PC-9 (cell line): ENCODE data around the gene SLC30A2. TPM values are rescaled to one million over a fixed set of nuclear protein-coding genes. Genes with fewer than 3 reads are reported as not detected.

ENCODE experiments used
- BruUV-seq: library from RNA; stranded (reverse); fragments of 400-500 nt; replicated peaks from 2 replicates; lab custom pipeline; 2021; lab: Mats Ljungman, UMichigan
- CTCF ChIA-PET: fragments of 300-600 bp; sonication (Branson Sonifier 250); formaldehyde crosslinking; loops from one replicate; lab custom pipeline; 2022; ENCODE audit warnings: antibody characterized with exemption; lab: Charles Lee
- POLR2A ChIA-PET: fragments of 300-600 bp; sonication (Branson Sonifier 250); formaldehyde crosslinking; loops from one replicate; lab custom pipeline; 2022; ENCODE audit warnings: antibody characterized with exemption; ENCODE audit not compliant: unreplicated experiment; lab: Charles Lee
- DNase-seq, 2 experiments: peaks; one replicate each; pipeline versions ENCODE4 v3.0.0 to v3.0.0-alpha.2; 2015 to 2022; ENCODE audit warnings: mixed read lengths in 1 of 2
- H2AFZ ChIP-seq: fragments of 200-600 bp; sonication (generic); 2 replicates; pipeline ENCODE4 v1.8.1; 2017; ENCODE audit warnings: antibody characterized with exemption
- H3F3A ChIP-seq: fragments of 200-600 bp; sonication (generic); 2 replicates; pipeline ENCODE4 v1.8.1; 2017; ENCODE audit warnings: antibody characterized with exemption, mild to moderate bottlenecking, low read depth; ENCODE audit not compliant: insufficient read depth
- H3K27ac ChIP-seq: fragments of 200-600 bp; sonication (generic); 2 replicates; pipeline ENCODE4 v1.6.1; 2016; ENCODE audit warnings: mixed run types
- H3K27me3 ChIP-seq: fragments of 200-600 bp; sonication (generic); 2 replicates; pipeline ENCODE4 v1.6.1; 2016; ENCODE audit warnings: low read depth, mixed run types; ENCODE audit not compliant: insufficient read depth
- H3K36me3 ChIP-seq: fragments of 200-600 bp; sonication (generic); 2 replicates; pipeline ENCODE4 v1.6.1; 2016; ENCODE audit warnings: low read depth, mixed run types
- H3K4me1 ChIP-seq: fragments of 200-600 bp; sonication (generic); replicated peaks from 2 replicates; pipeline ENCODE4 v1.6.1; 2016; ENCODE audit warnings: mixed run types; ENCODE audit not compliant: insufficient read depth
- H3K4me2 ChIP-seq: fragments of 200-600 bp; sonication (generic); 2 replicates; pipeline ENCODE4 v1.6.1; 2017; ENCODE audit warnings: mixed run types
- H3K4me3 ChIP-seq: fragments of 200-600 bp; sonication (generic); 2 replicates; pipeline ENCODE4 v1.6.1; 2016; ENCODE audit warnings: mixed run types
- H3K79me2 ChIP-seq: fragments of 200-600 bp; sonication (generic); 2 replicates; pipeline ENCODE4 v1.6.1; 2017; ENCODE audit warnings: low read depth, mixed run types
- H3K9me2 ChIP-seq: fragments of 200-600 bp; sonication (generic); 2 replicates; pipeline ENCODE4 v1.8.1; 2017; ENCODE audit warnings: mild to moderate bottlenecking; ENCODE audit not compliant: insufficient read depth
- H3K9me3 ChIP-seq: fragments of 200-600 bp; sonication (generic); 2 replicates; pipeline ENCODE4 v1.8.1; 2016; ENCODE audit warnings: low read depth; ENCODE audit not compliant: insufficient read depth
- H4K20me1 ChIP-seq: fragments of 200-600 bp; sonication (generic); 2 replicates; pipeline ENCODE4 v1.8.1; 2017; ENCODE audit not compliant: insufficient read depth
- CTCF ChIP-seq: fragments of 200-600 bp; sonication (generic); conservative IDR thresholded peaks from 2 replicates; pipeline ENCODE4 v1.6.1; 2017; ENCODE audit warnings: mixed run types, antibody characterized with exemption, mild to moderate bottlenecking, moderate library complexity
- EZH2 ChIP-seq: fragments of 200-600 bp; sonication (generic); IDR thresholded peaks from 2 replicates; pipeline ENCODE4 v1.8.0; 2017; ENCODE audit warnings: antibody characterized with exemption, low read depth
- intact Hi-C: fragments of 100-400 bp; cut with micrococcal nuclease; formaldehyde crosslinking; loops from one replicate; pipeline ENCODE4 v1.10.0; 2022; ENCODE audit not compliant: unreplicated experiment
- total RNA-seq: library from RNA; stranded (reverse); gene quantifications from 2 replicates; pipeline ENCODE4 v1.2.3, GENCODE V29; 2021

SLC30A2 gene
- total RNA-seq, 1 experiment from 2014 or later, result not detected

- POLR2A ChIA-PET, result no interaction called here
- no peaks in the 10 kb centered on the region for H4K20me1 ChIP-seq
- no peaks in the 10 kb centered on the region for H3K36me3 ChIP-seq
- no peak for TF ChIP-seq CTCF
- TF ChIP-seq EZH2, result no peak
- no peaks in the 10 kb centered on the region for H3K27me3 ChIP-seq
- peaks cover 7% of the 10 kb centered on the region; the same call in 1 of the 2 replicates for H3K4me1 ChIP-seq
- no peak for DNase-seq
- no peak overlapping the region for H3K4me2 ChIP-seq
- no peaks in the 10 kb centered on the region for H3K9me2 ChIP-seq
- no peaks in the 10 kb centered on the region for H3K9me3 ChIP-seq
- H3F3A ChIP-seq, result no peaks in the 10 kb centered on the region
- H2AFZ ChIP-seq, result no peak overlapping the region
- intact Hi-C loops, result no loop called here
- no peak overlapping the region for H3K4me3 ChIP-seq
- no TSS peak for BruUV-seq
- CTCF ChIA-PET, result no interaction called here
- no peak overlapping the region for H3K27ac ChIP-seq
- H3K79me2 ChIP-seq, result no peaks in the 10 kb centered on the region
Observed at GRCh38 chr1:26066857-26067256, 20.9 kb upstream of the SLC30A2 start.

- intact Hi-C loops, result no loop called here
- TF ChIP-seq EZH2 (no peak), CTCF (no peak)
- Histone ChIP-seq H2AFZ (no peak overlapping the region), H3K9me3 (no peaks in the 10 kb centered on the region), H3F3A (no peaks in the 10 kb centered on the region), H3K27me3 (no peaks in the 10 kb centered on the region), H3K36me3 (no peaks in the 10 kb centered on the region), H3K79me2 (no peaks in the 10 kb centered on the region), H3K9me2 (no peaks in the 10 kb centered on the region), H4K20me1 (no peaks in the 10 kb centered on the region), H3K4me2 (no peak overlapping the region), H3K27ac (no peak overlapping the region), H3K4me1 (peaks cover 7% of the 10 kb centered on the region; the same call in 1 of the 2 replicates), H3K4me3 (no peak overlapping the region)
- BruUV-seq, result no TSS peak
- ChIA-PET CTCF (no interaction called here), POLR2A (interaction anchor here (0.7 kb wide), 1 partner anchor 56 kb away, joined by 4 read pairs; no protein-coding TSS in a partner anchor)
- DNase-seq, result no peak
Observed at GRCh38 chr1:26066160-26066559, 20.2 kb upstream of the SLC30A2 start.

GRCh38 chr1:26064553-26064952 is 18.6 kb upstream of the SLC30A2 start:
- peak; percentile 43 to 65 for DNase-seq
- H3K4me1 ChIP-seq, result peaks cover 7% of the 10 kb centered on the region; the same call in 1 of the 2 replicates
- H3K36me3 ChIP-seq, result no peaks in the 10 kb centered on the region
- H3K27ac ChIP-seq, result no peak overlapping the region
- H3K4me2 ChIP-seq, result no peak overlapping the region
- no peak overlapping the region for H3K4me3 ChIP-seq
- intact Hi-C loops, result no loop called here
- ChIA-PET POLR2A (interaction anchor here (0.6 kb wide), 1 partner anchor 15 kb away, joined by 4 read pairs; no protein-coding TSS in a partner anchor), CTCF (interaction anchor here (1.2 kb wide), 1 partner anchor 169 kb away, joined by 3 read pairs; the partner anchor contains the start of gene CEP85)
- no peaks in the 10 kb centered on the region for H3K9me3 ChIP-seq
- H3F3A ChIP-seq, result no peaks in the 10 kb centered on the region
- no peaks in the 10 kb centered on the region for H3K79me2 ChIP-seq
- no peaks in the 10 kb centered on the region for H3K27me3 ChIP-seq
- no TSS peak for BruUV-seq
- no peak overlapping the region for H2AFZ ChIP-seq
- TF ChIP-seq CTCF (no peak), EZH2 (no peak)
- no peaks in the 10 kb centered on the region for H4K20me1 ChIP-seq
- H3K9me2 ChIP-seq, result no peaks in the 10 kb centered on the region
